Sigmoid colon (tissue), 7 donors: Measurements from ENCODE around the gene POLN. TPM values are rescaled to one million over a fixed set of nuclear protein-coding genes. Genes with fewer than 3 reads are reported as not detected.

Experiments
- DNase-seq: peaks from one replicate; pipeline ENCODE4 v3.0.0-alpha.2; 2019
- H3K27ac ChIP-seq, 4 donors: fragments of 200-600 bp; sonication (generic); one replicate each; pipeline ENCODE4 v1.5.1; 2016 to 2019; ENCODE audit warnings: mild to moderate bottlenecking in 1 of 4
- H3K27me3 ChIP-seq, 3 donors: fragments of 200-600 bp; sonication (generic); one replicate each; pipeline ENCODE4 v1.5.1; 2019; ENCODE audit warnings: mild to moderate bottlenecking in 1 of 3
- H3K36me3 ChIP-seq, 4 donors: fragments of 200-600 bp; sonication (generic); one replicate each; pipeline ENCODE4 v1.5.1; 2016 to 2019
- H3K4me1 ChIP-seq, 4 donors: fragments of 200-600 bp; sonication (generic); one replicate each; pipeline ENCODE4 v1.5.1; 2017 to 2019
- H3K4me3 ChIP-seq, 4 donors: fragments of 200-600 bp; sonication (generic); one replicate each; pipeline ENCODE4 v1.5.1; 2017 to 2019; ENCODE audit warnings: mild to moderate bottlenecking in 2 of 4, moderate library complexity in 1 of 4
- H3K9me3 ChIP-seq, 4 donors: fragments of 200-600 bp in 3 of 4; sonication (generic) in 3 of 4; one replicate each; pipeline versions ENCODE4 v1.5.1 to v1.6.1; 2013 to 2019
- CTCF ChIP-seq, 4 experiments: fragments of 450-650 bp in 3 of 4; fragments of 200-600 bp in 1 of 4; IDR thresholded peaks; one replicate each; pipeline ENCODE4 v1.5.1; 2016 to 2019; ENCODE audit warnings: antibody characterized with exemption in 4 of 4, mild to moderate bottlenecking in 3 of 4, moderate library complexity in 2 of 4
- EP300 ChIP-seq, 4 donors: sonication (generic); formaldehyde crosslinking; IDR thresholded peaks; one replicate each; pipeline ENCODE4 v1.6.1; 2017; ENCODE audit warnings: antibody characterized with exemption in 4 of 4
- POLR2A ChIP-seq, 2 donors: fragments of 450-650 bp; IDR thresholded peaks; one replicate each; pipeline ENCODE4 v1.6.1; 2016; ENCODE audit warnings: antibody characterized with exemption in 2 of 2, mild to moderate bottlenecking in 2 of 2, moderate library complexity in 2 of 2
- POLR2AphosphoS5 ChIP-seq, 4 donors: sonication (generic); formaldehyde crosslinking; IDR thresholded peaks; one replicate each; pipeline ENCODE4 v1.6.1; 2017; ENCODE audit warnings: antibody characterized with exemption in 4 of 4
- WGBS, 2 donors: extraction: QIAGEN DNeasy Blood & Tissue Kit; methylation state at CpG; one replicate each; pipeline ENCODE4 v1.1.7; 2013; 5-methylcytosine and 5-hydroxymethylcytosine counted together
- intact Hi-C: fragments of 100-400 bp; cut with DNase I; formaldehyde crosslinking; loops from one replicate; pipeline ENCODE4 v1.15.1; 2023
- polyA plus RNA-seq, 3 donors: library from polyadenylated mRNA; stranded (reverse); fragments of 200-250 nt; gene quantifications; one replicate each; pipeline ENCODE4 v1.2.3, GENCODE V29; 2013
- total RNA-seq, 4 donors: library from RNA; depleted of rRNA; stranded (reverse); fragments of >200 nt; gene quantifications; one replicate each; pipeline ENCODE4 v1.1.0, GENCODE V29; 2016
- donor health status: healthy with polysubstance abuse.
- donor health status: Bipolar disorder and iron deficiency.
- donor health status: healthy.

POLN gene
- total and polyA plus RNA-seq, 7 donors, result 0.60 to 9.4 (median 2.0) TPM; not detected in 1

GRCh38 chr4:2048831-2049230 is 193.1 kb downstream of the POLN start:
- Histone ChIP-seq H3K4me1 (no peaks in the 10 kb centered on the region), H3K4me3 (no peak overlapping the region), H3K36me3 (no peaks in the 10 kb centered on the region), H3K27ac (no peak overlapping the region), H3K27me3 (peaks cover 6 to 71% (median 18%) of the 10 kb centered on the region in 3 donors), H3K9me3 (no peaks in the 10 kb centered on the region)
- WGBS, 2 donors, result 85 to 90% methylated on average over 8 of the region's 8 CpGs
- no peak for DNase-seq
- intact Hi-C loops, result no loop called here
- TF ChIP-seq EP300 (IDR thresholded peaks at IDR 0.05) (no peak), POLR2A (IDR thresholded peaks at IDR 0.05) (no peak), CTCF (IDR thresholded peaks at IDR 0.05) (no peak), POLR2AphosphoS5 (IDR thresholded peaks at IDR 0.05) (no peak)

GRCh38 chr4:2047781-2048581 is 193.9 kb downstream of the POLN start:
- Histone ChIP-seq H3K9me3 (no peaks in the 10 kb centered on the region), H3K36me3 (no peaks in the 10 kb centered on the region), H3K4me1 (peaks cover 0 to under 1% (median 0%) of the 10 kb centered on the region in 4 donors), H3K27me3 (peaks cover 6 to 73% (median 26%) of the 10 kb centered on the region in 3 donors), H3K4me3 (no peak overlapping the region), H3K27ac (no peak overlapping the region)
- TF ChIP-seq EP300 (IDR thresholded peaks at IDR 0.05) (no peak), POLR2A (IDR thresholded peaks at IDR 0.05) (no peak), POLR2AphosphoS5 (IDR thresholded peaks at IDR 0.05) (no peak), CTCF (IDR thresholded peaks at IDR 0.05) (no peak)
- WGBS, 2 donors, result 89 to 90% methylated on average over 25 of the region's 25 CpGs
- no peak for DNase-seq
- intact Hi-C loops, result no loop called here

DNA sequence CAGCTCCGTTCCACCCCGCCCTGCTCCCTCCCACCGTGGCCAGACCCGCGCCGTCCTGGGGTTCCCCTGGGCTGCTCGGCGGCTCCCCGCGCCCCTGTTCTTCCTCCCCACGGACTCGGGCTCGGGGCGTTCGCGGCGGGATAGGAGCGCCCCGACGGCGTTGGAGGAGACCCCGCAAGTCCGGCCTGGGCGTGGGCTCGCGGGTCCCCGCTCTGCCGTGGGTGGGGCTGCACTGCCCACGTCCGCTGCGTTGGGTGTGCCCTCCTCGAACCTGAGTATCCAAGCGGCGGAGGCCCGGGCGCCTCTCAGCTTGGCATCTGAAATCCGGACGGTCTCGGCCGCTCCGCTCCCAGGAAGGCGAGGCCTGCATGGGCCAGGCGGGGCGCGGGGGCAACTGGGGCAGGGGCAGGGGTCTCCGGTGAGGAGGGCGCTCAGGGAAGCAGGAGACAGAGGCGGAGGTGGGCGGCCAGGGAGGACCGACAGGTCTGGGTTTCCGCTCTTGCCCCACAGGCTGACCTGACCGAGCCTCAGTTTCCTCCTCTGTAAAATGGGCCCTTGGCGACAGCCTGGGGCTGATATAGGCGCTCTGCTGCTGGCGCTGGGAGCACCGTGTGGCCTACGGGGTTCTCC is 194.8 kb downstream of the POLN start:
- no peak overlapping the region for H3K4me3 ChIP-seq
- H3K27ac ChIP-seq, result no peak overlapping the region
- H3K36me3 ChIP-seq, result no peaks in the 10 kb centered on the region
- H3K9me3 ChIP-seq, result no peaks in the 10 kb centered on the region
- TF ChIP-seq EP300 (IDR thresholded peaks at IDR 0.05), result no peak
- TF ChIP-seq POLR2A (IDR thresholded peaks at IDR 0.05), result no peak
- TF ChIP-seq POLR2AphosphoS5 (IDR thresholded peaks at IDR 0.05), result no peak
- TF ChIP-seq CTCF (IDR thresholded peaks at IDR 0.05), result no peak
- intact Hi-C loops, result no loop called here
- 28 to 38% methylated on average over 57 of the region's 57 CpGs for whole genome bisulfite sequencing, 2 donors
- peaks cover 6 to 73% (median 34%) of the 10 kb centered on the region in 3 donors for H3K27me3 ChIP-seq
- H3K4me1 ChIP-seq, result peaks cover 0 to 9% (median 6%) of the 10 kb centered on the region in 4 donors
- DNase-seq, result no peak

DNA sequence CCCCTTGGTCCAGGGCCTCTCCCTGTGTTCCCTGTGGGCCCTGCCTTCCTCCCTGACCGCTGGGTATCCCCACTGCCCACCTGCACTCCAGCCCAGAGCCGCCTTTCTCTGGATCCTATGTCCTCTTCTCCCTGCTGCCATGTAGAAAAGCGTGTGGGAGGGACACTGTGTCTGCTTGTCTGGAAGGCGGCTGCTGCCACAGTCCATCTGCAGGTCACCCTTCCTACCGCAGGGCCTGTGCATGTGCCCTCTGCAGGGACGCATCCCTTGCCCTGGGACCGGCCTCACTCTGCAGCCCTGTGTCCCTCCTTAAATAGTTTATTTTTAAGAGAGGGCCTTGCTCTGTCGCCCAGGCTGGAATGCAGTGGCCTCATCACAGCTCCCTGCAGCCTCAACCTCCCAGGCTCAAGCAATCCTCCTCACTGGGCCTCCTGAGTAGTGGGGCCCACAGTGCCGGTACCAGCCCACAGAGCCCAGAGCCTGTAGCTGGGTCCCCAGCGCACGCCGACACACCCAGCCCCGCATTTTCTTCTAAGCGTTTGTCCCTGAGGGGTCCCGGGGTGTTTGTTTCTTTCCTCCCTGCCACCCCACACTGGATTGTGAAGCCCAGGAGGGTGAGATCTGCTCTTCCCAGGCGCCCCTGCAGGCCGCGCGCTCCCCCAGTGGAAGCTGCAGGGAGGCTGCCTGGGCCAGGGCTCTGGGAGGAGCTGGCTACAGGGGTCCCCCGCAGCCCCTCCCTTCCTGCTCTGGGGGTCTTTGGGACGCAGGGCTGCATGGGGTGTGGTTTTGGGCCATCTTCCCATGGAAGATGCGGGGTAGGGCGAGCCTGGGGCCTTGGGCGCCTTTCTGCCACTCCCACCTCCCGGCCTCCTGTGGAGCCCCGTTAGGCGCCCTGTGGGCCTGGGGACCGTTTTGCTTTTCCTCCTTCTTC is 195.6 kb downstream of the POLN start:
- no peaks in the 10 kb centered on the region for H3K9me3 ChIP-seq
- intact Hi-C loops, result no loop called here
- peaks cover 0 to 17% (median 15%) of the 10 kb centered on the region in 4 donors for H3K4me1 ChIP-seq
- 65 to 67% methylated on average over 28 of the region's 28 CpGs for whole genome bisulfite sequencing, 2 donors
- H3K36me3 ChIP-seq, result no peaks in the 10 kb centered on the region
- no peak for TF ChIP-seq POLR2AphosphoS5 (IDR thresholded peaks at IDR 0.05)
- no peak for TF ChIP-seq CTCF (IDR thresholded peaks at IDR 0.05)
- no peak for TF ChIP-seq POLR2A (IDR thresholded peaks at IDR 0.05)
- TF ChIP-seq EP300 (IDR thresholded peaks at IDR 0.05), result no peak
- DNase-seq, result no peak
- H3K4me3 ChIP-seq, result no peak overlapping the region
- no peak overlapping the region for H3K27ac ChIP-seq
- H3K27me3 ChIP-seq, result peaks cover 12 to 73% (median 40%) of the 10 kb centered on the region in 3 donors
